ENCODE measurements around the gene PRPF19. TPM values are rescaled to one million over a fixed set of nuclear protein-coding genes. Genes with fewer than 3 reads are reported as not detected.

Gene PRPF19
- total RNA-seq, 1 experiment from 2014 or later = 160 TPM

GRCh38 chr11:60879104-60879503 is 27.3 kb downstream of the PRPF19 start:
- CTCF ChIA-PET = no interaction called here
- Histone ChIP-seq H3K4me1 (replicated peaks; ENCODE audit: insufficient read depth) (no peaks in the 10 kb centered on the region), H4K20me1 (ENCODE audit: insufficient read depth) (no peaks in the 10 kb centered on the region), H3K4me3 (no peak overlapping the region), H3K27me3 (ENCODE audit: insufficient read depth, low read depth) (no peaks in the 10 kb centered on the region), H3K4me2 (no peak overlapping the region), H3K9me3 (ENCODE audit: insufficient read depth, low read depth) (no peaks in the 10 kb centered on the region), H3F3A (ENCODE audit: insufficient read depth, low read depth) (no peaks in the 10 kb centered on the region), H3K36me3 (ENCODE audit: low read depth) (no peaks in the 10 kb centered on the region), H3K79me2 (ENCODE audit: low read depth) (no peaks in the 10 kb centered on the region), H3K27ac (no peak overlapping the region), H2AFZ (no peak overlapping the region), H3K9me2 (ENCODE audit: insufficient read depth) (no peaks in the 10 kb centered on the region)
- TF ChIP-seq EZH2 (IDR thresholded peaks at IDR 0.05; ENCODE audit: low read depth) (no peak), CTCF (conservative IDR thresholded peaks at IDR 0.05) (no peak)
- intact Hi-C loops (cut with micrococcal nuclease; ENCODE audit: unreplicated experiment) = no loop called here
- no TSS peak for BruUV-seq (replicated peaks)
- POLR2A ChIA-PET (ENCODE audit: unreplicated experiment) = no interaction called here
- no peak for DNase-seq

GRCh38 chr11:60878245-60879101 is 27.9 kb downstream of the PRPF19 start:
- CTCF ChIA-PET = interaction anchor here (0.6 kb wide), 1 partner anchor 12 kb away, joined by 3 read pairs; no protein-coding TSS in a partner anchor
- no peaks in the 10 kb centered on the region for H3K9me2 ChIP-seq (ENCODE audit: insufficient read depth)
- no TSS peak for BruUV-seq (replicated peaks)
- no peak overlapping the region for H3K4me3 ChIP-seq
- no peaks in the 10 kb centered on the region for H3K27me3 ChIP-seq (ENCODE audit: insufficient read depth, low read depth)
- POLR2A ChIA-PET (ENCODE audit: unreplicated experiment) = no interaction called here
- H3K36me3 ChIP-seq (ENCODE audit: low read depth) = no peaks in the 10 kb centered on the region
- no peaks in the 10 kb centered on the region for H4K20me1 ChIP-seq (ENCODE audit: insufficient read depth)
- no peaks in the 10 kb centered on the region for H3K79me2 ChIP-seq (ENCODE audit: low read depth)
- H3K9me3 ChIP-seq (ENCODE audit: insufficient read depth, low read depth) = no peaks in the 10 kb centered on the region
- H3F3A ChIP-seq (ENCODE audit: insufficient read depth, low read depth) = no peaks in the 10 kb centered on the region
- H2AFZ ChIP-seq = no peak overlapping the region
- H3K4me1 ChIP-seq (replicated peaks; ENCODE audit: insufficient read depth) = no peaks in the 10 kb centered on the region
- no peak overlapping the region for H3K27ac ChIP-seq
- TF ChIP-seq CTCF (conservative IDR thresholded peaks at IDR 0.05) (no peak), EZH2 (IDR thresholded peaks at IDR 0.05; ENCODE audit: low read depth) (no peak)
- intact Hi-C loops (cut with micrococcal nuclease; ENCODE audit: unreplicated experiment) = no loop called here
- DNase-seq = peak in 1 of 2 experiments; percentile 32
- H3K4me2 ChIP-seq = no peak overlapping the region

GRCh38 chr11:60876168-60876485 is 30.3 kb downstream of the PRPF19 start:
- H3K4me3 ChIP-seq = no peak overlapping the region
- H3K79me2 ChIP-seq (ENCODE audit: low read depth) = no peaks in the 10 kb centered on the region
- H3F3A ChIP-seq (ENCODE audit: insufficient read depth, low read depth) = no peaks in the 10 kb centered on the region
- POLR2A ChIA-PET (ENCODE audit: unreplicated experiment) = no interaction called here
- no peak for TF ChIP-seq CTCF (conservative IDR thresholded peaks at IDR 0.05)
- TF ChIP-seq EZH2 (IDR thresholded peaks at IDR 0.05; ENCODE audit: low read depth) = no peak
- CTCF ChIA-PET = no interaction called here
- DNase-seq = peak in 1 of 2 experiments; percentile 31
- H3K27me3 ChIP-seq (ENCODE audit: insufficient read depth, low read depth) = no peaks in the 10 kb centered on the region
- H3K4me1 ChIP-seq (replicated peaks; ENCODE audit: insufficient read depth) = 0 out of 2 replicates have a peak, but pooled peaks cover 6% of the 10 kb centered on the region
- no TSS peak for BruUV-seq (replicated peaks)
- no peak overlapping the region for H2AFZ ChIP-seq
- no peak overlapping the region for H3K27ac ChIP-seq
- H4K20me1 ChIP-seq (ENCODE audit: insufficient read depth) = no peaks in the 10 kb centered on the region
- no peaks in the 10 kb centered on the region for H3K9me2 ChIP-seq (ENCODE audit: insufficient read depth)
- intact Hi-C loops (cut with micrococcal nuclease; ENCODE audit: unreplicated experiment) = no loop called here
- no peak overlapping the region for H3K4me2 ChIP-seq
- H3K9me3 ChIP-seq (ENCODE audit: insufficient read depth, low read depth) = no peaks in the 10 kb centered on the region
- no peaks in the 10 kb centered on the region for H3K36me3 ChIP-seq (ENCODE audit: low read depth)

All from PC-9 (cell line).